SK-N-SH (cell line): ENCODE results near the gene MAPK8IP3. TPM values are rescaled to one million over a fixed set of nuclear protein-coding genes. Genes with fewer than 3 reads are reported as not detected.

ENCODE experiments used
- CTCF ChIA-PET: fragments of 300-600, 350-600 bp; formaldehyde crosslinking; extraction: SDS; loops from one replicate; lab custom pipeline; 2021; lab: Yijun Ruan, JAX
- POLR2A ChIA-PET: fragments of 350-600 bp; sonication (Branson Sonifier 250); formaldehyde crosslinking; extraction: SDS; loops from one replicate; lab custom pipeline; 2020; ENCODE audit warnings: antibody characterized with exemption, inconsistent platforms; lab: Yijun Ruan, JAX
- DNase-seq: peaks from one replicate; pipeline ENCODE4 v3.0.0; 2012
- H2AFZ ChIP-seq: fragments of 200-600 bp; sonication (generic); 2 replicates; pipeline ENCODE4 v1.8.1; 2016; ENCODE audit warnings: antibody characterized with exemption, mild to moderate bottlenecking, low read depth
- H3F3A ChIP-seq: fragments of 200-600 bp; sonication (generic); replicated peaks from 2 replicates; pipeline ENCODE3; 2016; ENCODE audit warnings: antibody characterized with exemption, mild to moderate bottlenecking; ENCODE audit not compliant: insufficient read depth
- H3K27ac ChIP-seq, 2 experiments: fragments of 200-500 bp in 1 of 2; fragments of 200-600 bp in 1 of 2; sonication (Bioruptor generic) in 1 of 2; sonication (generic), shearing (Covaris generic) in 1 of 2; 2 replicates each; pipeline versions ENCODE4 v1.5.1 to v1.6.1; 2014 to 2016; ENCODE audit warnings: low read depth in 2 of 2, inconsistent platforms in 1 of 2, low read length in 1 of 2, mild to moderate bottlenecking in 1 of 2, mixed read lengths in 1 of 2
- H3K27me3 ChIP-seq: fragments of 200-600 bp; sonication (generic), shearing (Covaris generic); 2 replicates; pipeline ENCODE4 v1.6.1; 2016; ENCODE audit warnings: mixed run types; ENCODE audit not compliant: insufficient read depth
- H3K36me3 ChIP-seq, 2 experiments: fragments of 200-500 bp in 1 of 2; fragments of 200-600 bp in 1 of 2; sonication (Bioruptor generic) in 1 of 2; sonication (generic) in 1 of 2; replicated peaks in 1 of 2; 2 replicates each; pipeline versions ENCODE3 to v1.5.1; 2014 to 2016; ENCODE audit warnings: low read length in 1 of 2, mild to moderate bottlenecking in 1 of 2; ENCODE audit not compliant: insufficient read depth in 2 of 2, control insufficient read depth in 1 of 2
- H3K4me1 ChIP-seq, 2 experiments: fragments of 200-500 bp in 1 of 2; fragments of 200-600 bp in 1 of 2; sonication (Bioruptor generic) in 1 of 2; sonication (generic), shearing (Covaris generic) in 1 of 2; 2 replicates each; pipeline versions ENCODE4 v1.5.1 to v1.6.1; 2014 to 2016; ENCODE audit warnings: low read depth in 1 of 2, low read length in 1 of 2, mixed run types in 1 of 2; ENCODE audit not compliant: insufficient read depth in 2 of 2, control insufficient read depth in 1 of 2
- H3K4me2 ChIP-seq: fragments of 200-600 bp; sonication (generic), shearing (Covaris generic); 2 replicates; pipeline ENCODE4 v1.6.1; 2017; ENCODE audit warnings: mixed run types
- H3K4me3 ChIP-seq, 2 experiments: fragments of 200-500 bp in 1 of 2; fragments of 200-600 bp in 1 of 2; sonication (Bioruptor generic) in 1 of 2; sonication (generic), shearing (Covaris generic) in 1 of 2; 2 replicates each; pipeline versions ENCODE4 v1.5.1 to v1.8.1; 2014 to 2016; ENCODE audit warnings: low read depth in 2 of 2, inconsistent platforms in 1 of 2, low read length in 1 of 2, mild to moderate bottlenecking in 1 of 2, mixed read lengths in 1 of 2, moderate library complexity in 1 of 2
- H3K79me2 ChIP-seq: fragments of 200-600 bp; sonication (generic); 2 replicates; pipeline ENCODE4 v1.8.1; 2017; ENCODE audit warnings: mild to moderate bottlenecking; ENCODE audit not compliant: insufficient read depth
- H3K9ac ChIP-seq: fragments of 200-600 bp; sonication (generic); 2 replicates; pipeline ENCODE4 v1.6.1; 2017; ENCODE audit warnings: mixed run types
- H3K9me2 ChIP-seq: fragments of 200-600 bp; sonication (generic); 2 replicates; pipeline ENCODE4 v1.6.1; 2017; ENCODE audit warnings: mixed run types
- H3K9me3 ChIP-seq: fragments of 200-600 bp; sonication (generic); 2 replicates; pipeline ENCODE4 v1.6.1; 2017; ENCODE audit warnings: mixed run types, mild to moderate bottlenecking, moderate library complexity
- H4K20me1 ChIP-seq: fragments of 200-600 bp; sonication (generic); 2 replicates; pipeline ENCODE4 v1.6.1; 2017; ENCODE audit warnings: mild to moderate bottlenecking, mixed run types; ENCODE audit not compliant: insufficient read depth
- CHD2 ChIP-seq: fragments of 150-350 bp; IDR thresholded peaks from 2 replicates; pipeline ENCODE4 v1.6.1; 2018; ENCODE audit warnings: low read length; ENCODE audit not compliant: partially characterized antibody
- ELF1 ChIP-seq: IDR thresholded peaks from 2 replicates; pipeline ENCODE4 v1.4.0; 2012
- FOXM1 ChIP-seq: IDR thresholded peaks from 2 replicates; pipeline ENCODE4 v1.4.0; 2012; ENCODE audit warnings: low read depth, mild to moderate bottlenecking
- JUND ChIP-seq: IDR thresholded peaks from 2 replicates; pipeline ENCODE4 v1.4.0; 2012
- NFIC ChIP-seq: IDR thresholded peaks from 2 replicates; pipeline ENCODE4 v1.4.0; 2012; ENCODE audit warnings: borderline replicate concordance
- NRF1 ChIP-seq: IDR thresholded peaks from 2 replicates; pipeline ENCODE4 v1.6.1; 2012; ENCODE audit warnings: low read depth, mild to moderate bottlenecking, low read length
- POLR2AphosphoS5 ChIP-seq: IDR thresholded peaks from 2 replicates; pipeline ENCODE4 v1.6.1; 2012; ENCODE audit warnings: low read depth, low read length
- RAD21 ChIP-seq: IDR thresholded peaks from 2 replicates; pipeline ENCODE4 v1.6.1; 2012; ENCODE audit warnings: mild to moderate bottlenecking, low read length
- REST ChIP-seq: IDR thresholded peaks from 2 replicates; pipeline ENCODE4 v1.6.1; 2012; ENCODE audit warnings: mild to moderate bottlenecking, low read depth, low read length, moderate library complexity
- RFX5 ChIP-seq: IDR thresholded peaks from 2 replicates; pipeline ENCODE4 v1.6.1; 2012; ENCODE audit warnings: mild to moderate bottlenecking, improper control_type of control experiment, low read length
- TCF12 ChIP-seq: IDR thresholded peaks from 2 replicates; pipeline ENCODE4 v1.4.0; 2012
- TEAD4 ChIP-seq: IDR thresholded peaks from 2 replicates; pipeline ENCODE4 v1.4.0; 2012; ENCODE audit warnings: mild to moderate bottlenecking, borderline replicate concordance; ENCODE audit not compliant: insufficient read depth
- WGBS: methylation state at CpG from one replicate; pipeline ENCODE4 v1.1.6; 2017; ENCODE audit warnings: low lambda C conversion rate; 5-methylcytosine and 5-hydroxymethylcytosine counted together
- polyA plus RNA-seq, 3 experiments: library from polyadenylated mRNA; depleted of rRNA; stranded (reverse); fragments of >200 nt; gene quantifications; 2 replicates each; pipeline ENCODE4 v1.2.3, GENCODE V29; 2012
- TF ChIP-seq, protein P1 (sequence below): IDR thresholded peaks from 2 replicates; pipeline ENCODE4 v1.4.0; 2012; ENCODE audit warnings: low read depth, borderline replicate concordance

MAPK8IP3 gene
- polyA plus RNA-seq, 1 of the 3 experiments (the other 2 are of a cell fraction), result 57.3 TPM

DNA sequence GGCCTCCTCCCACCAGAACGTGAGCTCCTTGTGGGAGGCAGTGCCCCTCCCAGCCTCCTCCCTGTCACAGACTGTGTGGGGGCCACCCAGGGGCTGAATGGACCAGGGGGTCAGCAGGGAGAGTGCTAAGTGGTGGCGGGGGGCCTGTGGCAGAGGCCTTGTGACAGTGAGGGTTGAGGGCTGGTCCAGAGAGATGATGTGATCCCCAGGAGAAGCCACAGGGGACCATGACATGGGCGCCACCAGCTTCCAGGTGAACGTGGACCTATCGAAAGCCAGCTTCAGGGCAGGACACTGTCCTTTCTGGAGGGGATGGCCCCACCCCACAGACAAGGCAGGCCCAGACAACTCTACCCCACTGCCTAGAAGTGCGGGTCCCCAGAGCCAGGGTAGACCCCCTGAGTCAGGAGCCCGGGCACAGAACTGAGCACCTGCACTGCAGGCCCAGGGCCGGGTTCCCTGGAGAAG, 73.3 kb downstream of the MAPK8IP3 start:
- 93% methylated on average over 4 of the region's 8 CpGs for WGBS
- Histone ChIP-seq H3K9me2 (no peaks in the 10 kb centered on the region), H3K9me3 (no peaks in the 10 kb centered on the region), H3K4me3 (no peak overlapping the region), H3K36me3 (peaks cover 3 to 37% of the 10 kb centered on the region in 2 experiments), H3K27me3 (no peaks in the 10 kb centered on the region), H2AFZ (no peak overlapping the region), H3F3A (peaks cover 8% of the 10 kb centered on the region), H3K9ac (no peak overlapping the region), H3K27ac (no peak overlapping the region), H3K79me2 (peaks cover 42% of the 10 kb centered on the region), H3K4me2 (no peak overlapping the region), H4K20me1 (peaks cover 13% of the 10 kb centered on the region; the same call in 1 of the 2 replicates), H3K4me1 (peaks cover 0 to 15% of the 10 kb centered on the region in 2 experiments; a peak in 2 of 4 replicates)
- ChIA-PET CTCF (interaction anchor here (0.6 kb wide), 1 partner anchor 374 kb away, joined by 4 read pairs; no protein-coding TSS in a partner anchor), POLR2A (interaction anchor here (0.7 kb wide), 1 partner anchor 117 kb away, joined by 3 read pairs; no protein-coding TSS in a partner anchor)
- TF ChIP-seq JUND (peak; percentile 5; the same call in 1 of the 2 replicates), FOXM1 (no peak)
- DNase-seq, result no peak

- Histone ChIP-seq H3K27me3 (no peaks in the 10 kb centered on the region), H3K36me3 (peaks cover 3 to 37% of the 10 kb centered on the region in 2 experiments), H3K79me2 (peaks cover 42% of the 10 kb centered on the region), H3K4me1 (peaks cover 0 to 8% of the 10 kb centered on the region in 2 experiments; a peak in 1 of 4 replicates), H2AFZ (no peak overlapping the region), H3K9me2 (no peaks in the 10 kb centered on the region), H3K9me3 (no peaks in the 10 kb centered on the region), H3K4me3 (no peak overlapping the region), H4K20me1 (peaks cover 10% of the 10 kb centered on the region; the same call in 1 of the 2 replicates), H3K4me2 (no peak overlapping the region), H3F3A (peaks cover 8% of the 10 kb centered on the region), H3K27ac (no peak overlapping the region), H3K9ac (no peak overlapping the region)
- POLR2A ChIA-PET, result interaction anchor here (0.7 to 1.7 kb wide), 2 partner anchors 47 to 117 kb away, joined by 3 to 5 read pairs; partner anchors contain the start of genes FAHD1 and HAGH
- WGBS, result 90% methylated on average over 14 of the region's 27 CpGs
- no peak for DNase-seq
- CTCF ChIA-PET, result interaction anchor here (0.6 to 1.0 kb wide), 3 partner anchors 12 to 373 kb away, joined by 3 to 4 read pairs (median 4); no protein-coding TSS in a partner anchor
- TF ChIP-seq NFIC (no peak), TCF12 (no peak), ELF1 (0 out of 2 replicates have a peak, but pooled peaks have one; percentile 18), CHD2 (peak; percentile 8)
These were observed 74.0 kb downstream of the MAPK8IP3 start for GRCh38 chr16:1779741-1780676.

GRCh38 chr16:1780677-1781072, 74.7 kb downstream of the MAPK8IP3 start:
- H3K4me3 ChIP-seq, result no peak overlapping the region; a peak in 1 of 4 replicates
- POLR2A ChIA-PET, result interaction anchor here (1.7 kb wide), 1 partner anchor 46 kb away, joined by 5 read pairs; the partner anchor contains the start of genes FAHD1 and HAGH
- TF ChIP-seq RFX5 (no peak), RAD21 (no peak), REST (no peak), TEAD4 (no peak), TCF12 (no peak), POLR2AphosphoS5 (no peak), NRF1 (no peak), CHD2 (no peak)
- TF ChIP-seq, protein P1, sequence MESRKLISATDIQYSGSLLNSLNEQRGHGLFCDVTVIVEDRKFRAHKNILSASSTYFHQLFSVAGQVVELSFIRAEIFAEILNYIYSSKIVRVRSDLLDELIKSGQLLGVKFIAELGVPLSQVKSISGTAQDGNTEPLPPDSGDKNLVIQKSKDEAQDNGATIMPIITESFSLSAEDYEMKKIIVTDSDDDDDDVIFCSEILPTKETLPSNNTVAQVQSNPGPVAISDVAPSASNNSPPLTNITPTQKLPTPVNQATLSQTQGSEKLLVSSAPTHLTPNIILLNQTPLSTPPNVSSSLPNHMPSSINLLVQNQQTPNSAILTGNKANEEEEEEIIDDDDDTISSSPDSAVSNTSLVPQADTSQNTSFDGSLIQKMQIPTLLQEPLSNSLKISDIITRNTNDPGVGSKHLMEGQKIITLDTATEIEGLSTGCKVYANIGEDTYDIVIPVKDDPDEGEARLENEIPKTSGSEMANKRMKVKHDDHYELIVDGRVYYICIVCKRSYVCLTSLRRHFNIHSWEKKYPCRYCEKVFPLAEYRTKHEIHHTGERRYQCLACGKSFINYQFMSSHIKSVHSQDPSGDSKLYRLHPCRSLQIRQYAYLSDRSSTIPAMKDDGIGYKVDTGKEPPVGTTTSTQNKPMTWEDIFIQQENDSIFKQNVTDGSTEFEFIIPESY, result no peak

More at GRCh38 chr16:1780677-1781072, 74.7 kb downstream of the MAPK8IP3 start:
- Histone ChIP-seq H3K9me2 (no peaks in the 10 kb centered on the region), H3K9ac (no peak overlapping the region), H3K27ac (no peak overlapping the region), H3K9me3 (no peaks in the 10 kb centered on the region), H2AFZ (no peak overlapping the region), H3K4me1 (peaks cover 0 to 8% of the 10 kb centered on the region in 2 experiments; a peak in 1 of 4 replicates), H3K79me2 (peaks cover 42% of the 10 kb centered on the region), H3K36me3 (peaks cover 3 to 36% of the 10 kb centered on the region in 2 experiments), H4K20me1 (peaks cover 10% of the 10 kb centered on the region; the same call in 1 of the 2 replicates), H3K4me2 (peak overlapping the region; percentile 91; the same call in 1 of the 2 replicates), H3F3A (peaks cover 8% of the 10 kb centered on the region), H3K27me3 (no peaks in the 10 kb centered on the region)
- no peak for DNase-seq
- 94% methylated on average over 6 of the region's 6 CpGs for WGBS
- CTCF ChIA-PET, result interaction anchor here (0.9 to 1.0 kb wide), 2 partner anchors 13 to 149 kb away, joined by 3 to 4 read pairs; no protein-coding TSS in a partner anchor
